Stimulated activated CD8-positive, alpha-beta memory T cell treated with anti-CD3 and anti-CD28 coated beads, Interleukin-15, amount 100 ng/mL, for 48 hours (primary cell): Measurements from ENCODE around the gene DNAJC11.
"Not testable (repeated sequence)": the region's sequence is repeated elsewhere in the genome, so short reads cannot be mapped to it uniquely, and the experiment has no call there.

ENCODE experiments used
- DNase-seq, 2 donors: peaks; one replicate each; pipeline ENCODE4 v3.0.0-alpha.2; 2020; ENCODE audit warnings: low read depth in 2 of 2

The DNAJC11 gene

DNA sequence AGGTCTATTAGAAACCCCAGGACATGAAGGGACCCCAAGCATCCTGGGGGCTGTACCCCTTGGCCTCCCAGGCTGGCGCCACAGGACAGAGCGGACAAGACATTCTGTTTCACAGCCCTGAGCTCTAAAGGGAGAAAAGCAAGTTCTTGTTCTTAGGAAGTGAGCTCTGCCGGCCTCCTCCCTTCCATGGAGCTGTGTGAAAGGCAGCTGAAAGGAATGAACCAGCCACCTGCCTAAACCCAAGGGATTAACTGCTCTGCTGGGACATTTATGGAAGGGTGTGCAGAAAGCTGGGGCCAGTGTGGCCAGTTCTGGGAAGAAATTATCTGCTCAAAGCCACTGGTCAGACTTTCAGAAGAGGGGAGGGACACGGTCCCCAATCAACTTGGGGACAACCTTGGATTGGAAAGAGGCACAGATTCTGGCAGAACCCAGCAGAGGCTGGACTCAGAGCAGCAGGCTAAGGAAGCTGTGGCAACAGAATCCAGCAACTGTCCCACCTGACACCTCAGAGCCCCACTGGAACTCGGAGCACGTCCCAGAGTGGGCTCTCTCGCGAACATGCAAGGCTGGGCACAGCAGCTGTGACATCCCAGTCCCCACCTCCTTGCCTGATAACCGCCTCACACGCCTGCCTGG, 101.1 kb downstream of the DNAJC11 start:
- DNase-seq: no peak

- not testable (repeated sequence) for DNase-seq
These were observed 101.6 kb downstream of the DNAJC11 start for GRCh38 chr1:6599991-6600390.

- peak in 1 of 2 donors; percentile 56 for DNase-seq
These were observed 102.3 kb downstream of the DNAJC11 start for GRCh38 chr1:6599141-6599975.

GRCh38 chr1:6597777-6598131, 103.9 kb downstream of the DNAJC11 start:
- DNase-seq: no peak

DNA sequence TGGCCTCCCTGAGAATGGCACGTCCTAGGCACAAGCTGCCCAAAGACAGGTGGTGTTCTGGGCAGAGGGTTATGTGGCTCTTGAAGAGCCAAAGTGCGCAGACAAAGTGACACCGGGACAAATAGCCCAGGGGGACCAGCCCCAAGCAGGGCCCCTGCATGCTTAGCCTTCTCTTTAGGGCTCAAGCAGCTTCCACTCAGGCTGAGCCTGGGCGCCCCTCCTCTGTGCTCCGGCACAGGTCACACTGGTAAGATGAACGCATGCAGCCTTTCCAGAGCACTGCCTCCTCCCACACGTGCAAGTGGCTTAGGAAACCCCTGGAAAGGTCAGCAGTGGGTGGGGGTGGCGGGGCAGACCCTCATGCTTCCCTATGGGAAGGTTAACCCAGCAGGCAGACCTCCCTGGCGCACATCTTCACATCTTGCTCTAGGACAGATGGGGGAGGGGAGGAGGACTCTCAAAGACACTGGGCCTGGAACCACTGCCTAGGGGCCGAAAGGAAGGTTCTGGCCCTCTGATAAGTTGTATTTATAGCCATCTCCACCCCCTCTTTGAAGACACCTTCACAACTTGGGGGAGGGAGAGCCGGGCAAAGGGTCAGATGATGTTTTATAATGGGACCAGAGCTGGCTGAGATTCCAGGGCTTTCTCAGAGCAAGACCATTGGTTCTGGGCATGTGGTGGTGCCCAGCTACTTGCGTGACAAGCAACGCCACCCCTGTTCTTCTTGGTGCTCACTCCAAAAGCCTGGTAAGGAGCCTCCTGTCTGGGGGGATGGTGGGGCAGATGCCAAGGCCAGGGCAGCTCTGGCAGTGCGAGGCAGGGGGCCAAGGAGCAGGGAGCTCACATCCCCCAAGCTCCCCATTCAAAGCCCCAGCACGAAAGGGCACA, 104.5 kb downstream of the DNAJC11 start:
- no peak for DNase-seq

- DNase-seq: no peak
These were observed 105.3 kb downstream of the DNAJC11 start for GRCh38 chr1:6596351-6596750.

DNA sequence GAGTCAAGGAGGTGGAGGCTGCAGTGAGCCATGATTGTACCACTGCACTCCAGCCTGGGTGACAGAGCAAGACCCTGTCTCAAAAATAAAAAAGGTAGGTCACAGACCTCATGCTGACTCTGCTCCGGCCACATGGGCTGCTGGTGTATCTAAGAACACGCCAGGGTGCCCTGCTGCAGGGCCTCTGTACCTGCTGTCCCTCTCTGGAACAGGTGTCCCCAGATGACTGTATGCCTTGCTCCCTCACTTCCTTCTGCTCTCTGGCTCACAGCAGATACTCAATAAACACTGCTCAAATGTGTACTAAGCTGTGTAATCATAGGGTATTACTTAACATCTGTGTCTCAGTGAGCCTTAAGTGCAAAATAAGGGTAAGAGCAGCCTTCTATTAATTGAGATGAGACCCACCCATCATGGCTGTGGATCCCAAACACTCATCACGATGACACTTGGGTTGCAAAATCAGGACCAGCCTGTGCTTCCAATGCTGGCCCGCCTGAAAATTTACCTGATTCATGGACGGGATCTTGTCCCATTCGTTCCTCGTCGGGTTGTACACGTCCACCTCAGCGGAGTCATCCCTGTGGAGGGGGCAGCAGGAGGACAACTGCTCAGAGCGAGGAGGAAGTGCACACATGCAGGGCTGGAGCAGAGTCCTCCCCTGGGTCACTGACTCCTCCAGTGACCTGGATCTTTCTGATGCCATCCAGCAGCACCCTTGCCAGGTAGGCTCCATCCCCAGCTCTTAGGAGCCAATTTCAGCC, 106.5 kb downstream of the DNAJC11 start:
- DNase-seq: no peak

DNA sequence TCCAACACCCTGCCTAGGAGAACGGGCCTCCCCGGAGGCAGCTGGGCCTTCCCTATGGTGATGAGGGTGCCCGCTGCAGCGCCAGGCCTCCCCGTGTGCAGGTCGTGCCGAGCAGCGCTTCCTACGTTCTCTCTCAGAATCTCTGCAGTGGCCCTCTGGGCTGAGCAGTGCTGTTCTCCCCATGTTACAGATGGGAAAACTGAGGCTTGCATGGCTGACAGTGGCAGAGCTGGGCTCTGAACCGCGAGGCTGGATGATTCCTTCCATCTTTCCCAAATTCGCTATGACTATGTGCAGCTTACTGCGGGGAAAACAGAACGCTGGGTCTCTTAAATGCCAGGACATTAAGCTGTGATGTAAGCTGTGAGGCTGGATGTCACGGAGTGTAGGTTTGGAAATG, 107.8 kb downstream of the DNAJC11 start:
- DNase-seq: no peak

DNA sequence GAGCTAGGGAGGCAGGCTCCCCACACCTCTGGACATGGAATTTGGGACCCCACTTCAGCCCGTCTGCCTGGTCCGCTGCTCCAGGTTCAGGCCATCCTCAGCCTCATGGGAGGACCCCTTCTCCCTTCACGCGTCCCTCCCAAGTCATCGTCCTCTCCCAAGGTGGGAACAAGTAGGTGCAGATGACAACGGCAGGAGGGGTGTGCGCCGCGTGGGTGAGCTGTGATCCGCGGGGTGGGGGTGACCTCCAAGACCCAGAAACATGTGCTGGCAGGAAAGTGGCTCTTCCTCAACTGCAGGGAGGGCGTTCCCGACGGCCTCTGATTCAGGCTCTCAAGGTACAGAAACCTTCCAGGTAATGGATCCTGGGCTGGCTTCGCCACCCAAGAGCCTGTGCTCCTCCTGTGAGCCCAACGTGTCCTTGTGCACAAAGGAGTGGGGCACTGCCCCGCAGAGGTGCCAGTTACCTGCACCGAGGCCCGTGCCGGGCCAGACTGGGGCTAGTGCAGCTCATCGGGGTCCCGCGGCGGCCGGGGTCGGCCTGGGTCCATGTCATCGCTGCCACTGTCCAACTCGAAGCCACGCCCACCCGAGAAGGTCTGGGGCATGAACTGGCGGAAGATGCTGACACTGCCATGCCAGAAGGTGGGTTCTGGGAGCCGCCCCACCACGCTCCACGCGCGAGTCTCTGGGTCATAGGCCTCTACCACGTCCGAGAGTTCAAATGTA, 108.6 kb downstream of the DNAJC11 start:
- no peak for DNase-seq

DNA sequence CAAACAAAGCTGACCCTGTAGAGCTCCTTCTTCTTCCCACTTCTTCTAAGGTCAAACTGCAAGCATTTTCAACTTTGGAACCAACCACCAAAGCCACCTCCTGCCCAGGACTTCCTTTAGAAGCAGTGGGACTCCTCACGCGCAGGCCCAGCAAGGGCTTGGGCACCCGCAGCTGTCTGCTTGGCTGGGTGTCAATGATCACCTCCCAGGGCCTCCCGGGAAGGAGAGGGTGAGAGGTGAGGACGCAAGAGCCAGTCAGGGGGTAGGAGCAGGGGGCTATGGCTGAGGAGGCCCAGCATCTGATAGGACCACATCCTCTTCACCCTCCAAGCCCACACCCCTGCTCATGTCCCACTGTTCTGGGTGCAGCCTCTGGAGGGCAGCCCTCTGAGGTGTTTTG, 109.2 kb downstream of the DNAJC11 start:
- DNase-seq: no peak

GRCh38 chr1:6591644-6592043, 110.0 kb downstream of the DNAJC11 start:
- DNase-seq: no peak

DNA sequence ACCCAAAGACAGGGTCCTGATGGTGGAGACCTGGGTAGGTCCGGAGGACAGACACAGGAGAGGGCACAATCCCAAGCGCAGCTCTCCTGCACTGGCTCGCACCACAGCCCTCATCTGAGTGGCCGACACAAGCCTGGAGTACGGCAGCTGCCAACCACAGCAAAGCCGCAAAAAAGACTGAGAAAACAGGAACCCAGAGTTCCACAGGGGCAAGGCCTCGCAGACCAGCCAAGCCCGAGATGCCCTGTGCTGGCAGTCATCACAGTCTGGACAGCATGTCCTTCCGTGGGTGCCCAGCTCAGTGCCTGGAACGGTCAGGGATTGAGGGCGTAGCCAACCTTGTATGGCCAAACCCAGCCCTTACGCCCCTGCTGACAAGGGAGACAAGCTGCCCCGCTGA, 110.4 kb downstream of the DNAJC11 start:
- no peak for DNase-seq

DNA sequence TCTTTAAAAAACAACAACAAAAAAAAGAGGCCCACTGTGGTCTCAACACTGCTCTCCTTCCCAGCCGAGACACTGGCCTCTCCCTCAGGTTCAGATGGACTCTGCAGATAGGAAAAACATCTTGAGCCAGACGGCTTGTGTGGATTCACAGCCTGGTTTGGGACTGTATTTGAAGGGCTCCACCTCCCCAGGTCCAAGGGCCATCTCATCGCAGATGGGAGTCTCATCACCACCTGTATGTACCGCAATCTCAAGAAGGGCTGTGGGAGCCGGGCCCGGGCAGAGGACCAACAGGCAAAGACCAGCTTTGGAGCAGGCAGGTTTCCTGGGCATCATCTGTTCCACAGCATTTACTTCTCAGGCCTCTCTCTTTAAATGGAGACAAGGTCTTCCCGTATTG, 111.6 kb downstream of the DNAJC11 start:
- no peak for DNase-seq

GRCh38 chr1:6588893-6589520, 112.6 kb downstream of the DNAJC11 start:
- no peak for DNase-seq

DNA sequence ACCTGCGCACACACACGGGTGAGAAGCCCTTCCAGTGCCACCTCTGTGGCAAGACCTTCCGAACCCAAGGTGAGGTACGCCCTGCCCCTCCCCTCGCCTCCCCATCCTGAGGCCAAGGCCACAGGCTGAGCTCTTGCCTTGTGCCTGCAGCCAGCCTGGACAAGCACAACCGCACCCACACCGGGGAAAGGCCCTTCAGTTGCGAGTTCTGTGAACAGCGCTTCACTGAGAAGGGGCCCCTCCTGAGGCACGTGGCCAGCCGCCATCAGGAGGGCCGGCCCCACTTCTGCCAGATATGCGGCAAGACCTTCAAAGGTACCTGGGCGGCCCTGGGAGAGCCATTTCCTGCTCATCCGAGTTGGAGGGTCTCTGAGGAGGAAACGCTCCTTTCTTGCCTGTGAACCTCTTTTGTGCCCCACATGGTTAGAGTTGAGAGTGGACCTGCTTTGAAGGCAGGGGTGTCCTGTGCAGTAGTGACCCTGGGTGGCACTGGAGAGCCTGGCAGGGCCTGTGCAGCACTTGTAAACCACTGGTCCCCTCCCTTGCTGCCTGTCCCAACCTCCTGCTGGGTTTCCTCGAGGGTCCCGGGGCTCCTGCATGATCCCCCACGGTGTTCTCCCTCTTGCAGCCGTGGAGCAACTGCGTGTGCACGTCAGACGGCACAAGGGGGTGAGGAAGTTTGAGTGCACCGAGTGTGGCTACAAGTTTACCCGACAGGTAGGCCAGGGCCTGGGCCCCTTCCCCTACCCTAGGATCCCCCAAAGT, 113.3 kb downstream of the DNAJC11 start:
- DNase-seq: no peak

GRCh38 chr1:6587261-6588005, 114.2 kb downstream of the DNAJC11 start:
- no peak for DNase-seq

GRCh38 chr1:6586404-6586816, 115.2 kb downstream of the DNAJC11 start:
- no peak for DNase-seq

DNA sequence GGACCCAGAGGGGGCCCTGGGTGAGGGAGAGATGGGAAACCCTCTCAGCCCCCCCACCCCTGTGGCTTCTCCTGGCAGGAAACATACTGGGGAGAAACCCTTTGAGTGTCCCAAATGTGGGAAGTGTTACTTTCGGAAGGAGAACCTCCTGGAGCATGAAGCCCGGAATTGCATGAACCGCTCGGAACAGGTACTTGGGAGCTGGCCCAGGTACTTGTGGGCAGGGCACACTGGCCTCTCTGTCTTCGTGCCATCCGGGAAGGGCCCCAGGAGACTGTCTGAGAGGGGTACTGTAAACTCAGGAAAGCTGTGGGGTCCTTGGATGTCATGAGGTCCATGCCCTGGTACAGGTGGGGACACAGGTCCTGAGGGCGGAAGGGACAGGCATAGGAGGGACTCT, 115.8 kb downstream of the DNAJC11 start:
- DNase-seq: no peak
